NCI-H69 (cell line): ENCODE results near the gene C2CD4B.

Experiments
- DNase-seq: peaks from one replicate; lab custom pipeline; 2025; lab: John Stamatoyannopoulos, UW

Gene C2CD4B

DNA sequence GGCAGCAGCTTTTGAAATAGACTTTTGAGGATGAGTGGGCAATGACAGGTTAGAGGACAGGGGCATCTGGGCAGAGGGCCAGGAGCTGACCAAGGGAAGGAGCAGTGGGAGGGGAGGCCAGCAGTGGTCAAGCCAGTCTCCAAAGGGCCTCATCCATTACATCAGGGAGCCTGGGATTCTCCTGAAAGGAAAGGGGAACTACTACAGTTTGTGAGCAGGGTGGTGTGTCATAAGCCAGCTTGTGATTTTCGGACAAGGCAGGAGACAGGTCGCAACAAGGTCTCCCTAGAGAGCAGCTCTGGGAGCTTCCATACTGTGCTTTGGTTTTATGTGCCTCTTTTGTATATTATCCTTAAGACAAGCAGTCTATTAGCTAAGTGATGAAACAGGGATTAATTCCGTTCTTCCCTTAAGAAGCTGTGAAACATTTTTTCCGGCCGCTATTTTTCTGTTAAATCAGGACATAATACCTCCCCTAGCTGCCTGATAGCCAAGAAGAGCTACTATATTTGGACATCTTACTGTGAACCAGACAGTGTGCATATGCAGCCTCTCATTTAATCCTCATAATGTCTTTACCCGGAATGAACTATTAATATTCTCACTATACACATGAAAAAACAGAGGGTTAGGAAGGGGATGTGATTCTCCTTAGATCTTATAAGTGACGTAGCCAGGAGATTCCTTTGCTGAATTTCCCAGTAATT, 46.4 kb downstream of the C2CD4B start:
- no peak for DNase-seq

DNA sequence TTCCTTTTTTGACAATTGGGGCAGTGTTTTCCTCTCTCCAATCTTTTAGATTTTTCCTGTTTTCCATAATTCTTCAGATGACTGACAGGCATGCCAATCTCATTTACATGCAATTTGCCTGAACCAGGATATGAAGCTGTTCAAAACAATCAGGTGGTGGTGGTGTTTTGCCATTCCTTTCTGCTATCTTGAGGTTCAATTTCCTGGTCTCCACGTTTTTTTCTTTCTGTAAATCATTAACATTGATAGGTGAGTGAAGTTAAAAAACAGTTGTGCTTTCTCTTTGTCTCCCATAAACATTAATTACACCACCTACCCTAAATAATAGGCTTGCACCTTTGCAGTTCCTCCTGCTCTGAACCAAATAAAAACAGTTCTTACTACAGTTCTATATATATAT, 49.2 kb downstream of the C2CD4B start:
- DNase-seq, result no peak
